HG03565 (cell line): ENCODE results near the gene IRGQ.
A peak's percentile ranks its signal among the peaks of the same experiment; 100 is the strongest.
"Not testable (repeated sequence)": the region's sequence is repeated elsewhere in the genome, so short reads cannot be mapped to it uniquely, and the experiment has no call there.

Source experiments
- ATAC-seq: cut with Tn5 transposase; IDR thresholded peaks from one replicate; pipeline ENCODE4 v1.9.1; 2021; ENCODE audit warnings: mild to moderate bottlenecking, moderate library complexity; ENCODE audit not compliant: unreplicated experiment

IRGQ gene

GRCh38 chr19:43625918-43626579 lies 30.1 kb upstream of the IRGQ start:
- ATAC-seq: no peak

DNA sequence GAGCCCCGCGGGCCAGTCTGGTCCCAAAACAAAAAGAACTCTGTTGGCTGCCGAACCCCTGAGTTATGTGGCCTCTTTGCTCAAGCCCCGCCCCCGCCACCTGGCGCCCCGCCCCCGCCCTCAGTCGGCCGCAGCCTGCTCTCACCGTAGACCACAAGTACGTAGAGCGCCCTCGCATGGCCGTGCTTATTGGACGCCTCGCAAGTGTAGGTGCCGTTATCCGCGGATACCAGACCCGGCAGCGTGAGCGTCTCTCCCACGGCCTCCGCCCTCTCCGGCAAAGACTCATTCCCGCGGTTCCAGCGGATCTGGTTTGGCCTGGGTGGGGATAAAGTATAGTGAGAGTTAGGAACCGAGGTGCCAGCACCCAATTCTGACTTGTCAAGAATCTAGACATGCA lies 29.0 kb upstream of the IRGQ start:
- no peak for ATAC-seq

DNA sequence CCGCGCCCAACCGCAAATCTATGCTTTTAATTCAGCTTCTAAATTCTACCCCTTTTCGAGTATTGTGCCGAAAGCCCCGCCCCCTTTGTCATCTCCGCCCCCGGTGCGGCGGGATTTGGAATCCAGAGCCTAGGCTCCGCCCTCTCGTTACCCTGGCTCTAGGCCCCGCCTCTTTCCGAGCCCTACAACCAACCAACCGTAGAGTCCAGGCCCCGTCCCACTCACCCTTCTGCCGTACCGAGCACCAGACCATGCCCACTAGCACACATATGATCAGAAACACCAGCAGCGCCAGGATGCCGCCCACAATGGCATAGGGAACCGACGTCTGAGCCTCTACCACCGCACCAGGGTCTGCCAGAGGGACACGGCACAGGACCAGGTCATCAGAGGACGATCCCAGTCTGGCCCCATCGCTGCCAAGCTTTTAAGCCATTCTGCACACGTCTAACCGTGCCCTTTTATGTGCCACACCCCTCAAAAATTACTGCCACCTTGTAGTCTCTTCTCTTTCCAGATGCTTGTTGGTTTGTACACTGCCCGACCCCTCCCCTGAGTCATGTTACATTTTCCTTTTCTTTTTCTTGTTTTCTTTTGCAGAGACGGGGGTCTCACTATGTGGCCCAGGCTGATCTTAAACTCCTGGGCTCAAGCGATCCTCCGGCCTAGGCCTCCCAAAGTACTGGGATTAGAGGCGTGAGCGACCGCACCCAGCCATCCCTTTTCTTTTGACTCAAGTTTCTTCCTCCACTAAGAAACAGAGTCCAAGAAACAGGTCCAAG lies 28.1 kb upstream of the IRGQ start:
- no peak for ATAC-seq

DNA sequence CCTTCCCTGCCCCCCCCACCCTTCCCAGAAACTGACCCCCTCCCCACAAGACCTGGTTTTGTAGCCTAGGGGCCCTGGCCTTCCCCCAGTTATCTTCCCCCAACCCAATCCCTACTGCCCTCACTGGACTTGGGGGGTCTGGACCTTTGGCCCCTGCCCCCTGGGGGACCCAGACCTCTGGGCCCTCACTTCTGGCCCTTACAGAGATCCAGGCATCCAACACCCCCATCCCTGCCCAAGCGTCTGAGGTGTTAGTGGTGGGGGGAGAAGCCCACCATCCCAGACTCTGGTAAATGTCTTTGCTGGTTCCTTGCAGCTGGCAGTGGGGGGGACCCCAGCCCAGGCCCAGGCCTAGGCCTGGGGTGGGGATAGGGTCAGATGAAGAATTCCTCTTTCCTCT lies 27.0 kb upstream of the IRGQ start:
- ATAC-seq: no peak

- ATAC-seq: no peak
These were observed 26.1 kb upstream of the IRGQ start for GRCh38 chr19:43622070-43622469.

- ATAC-seq: peak; percentile 8
These were observed 24.4 kb upstream of the IRGQ start for GRCh38 chr19:43620061-43621001.

GRCh38 chr19:43619262-43620060 lies 23.5 kb upstream of the IRGQ start, which contains the start of gene ZNF428:
Gene ZNF428 (minus strand): TSS chr19:43619629. CDS start chr19:43614304, 5,325 bp downstream.
- ATAC-seq: peak; percentile 77

- ATAC-seq: peak; percentile 9
These were observed 23.0 kb upstream of the IRGQ start for GRCh38 chr19:43618921-43619261.

DNA sequence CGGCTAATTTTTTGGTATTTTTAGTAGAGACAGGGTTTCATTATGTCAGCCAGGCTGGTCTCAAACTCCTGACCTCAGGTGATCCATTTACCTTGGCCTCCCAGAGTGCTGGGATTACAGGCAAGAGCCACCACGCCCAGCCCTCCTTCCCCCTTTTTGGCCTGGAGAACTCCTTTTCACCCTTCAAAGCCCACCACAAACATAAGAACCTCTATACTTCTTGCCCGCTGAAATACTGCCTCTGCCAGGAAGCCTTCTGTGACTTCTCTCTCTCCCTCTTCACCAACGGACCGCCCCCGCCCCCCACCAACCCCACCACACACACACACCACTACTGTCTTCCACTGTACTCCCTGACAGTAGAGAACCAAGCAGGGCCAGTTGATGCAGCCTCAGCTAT lies 21.0 kb upstream of the IRGQ start:
- ATAC-seq: no peak

DNA sequence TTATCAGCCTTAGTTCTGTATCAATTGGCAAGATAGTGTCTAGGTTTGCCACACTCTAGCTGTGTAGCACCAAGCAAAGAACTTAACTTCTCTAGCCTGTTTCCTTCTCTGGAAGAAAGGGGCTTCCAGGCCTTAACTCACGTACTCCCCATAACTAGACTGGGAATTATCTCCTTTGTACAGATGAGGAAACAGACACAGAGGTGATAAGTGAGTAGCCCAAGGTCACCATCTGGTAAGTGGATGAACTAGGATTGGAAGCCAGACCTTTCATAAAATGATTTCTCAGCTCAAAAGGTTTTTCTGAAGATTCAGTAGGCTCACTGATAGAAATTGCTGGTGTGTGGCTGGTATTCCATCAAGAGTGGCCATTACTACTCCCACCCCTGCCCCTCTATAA lies 20.4 kb upstream of the IRGQ start:
- no peak for ATAC-seq

GRCh38 chr19:43612374-43612773 lies 16.4 kb upstream of the IRGQ start:
- no peak for ATAC-seq

- no peak for ATAC-seq
These were observed 15.9 kb upstream of the IRGQ start, which contains the start of gene SRRM5 for GRCh38 chr19:43611788-43612187. Gene SRRM5 (plus strand): TSS chr19:43612088. CDS start chr19:43612122, 34 bp downstream.

DNA sequence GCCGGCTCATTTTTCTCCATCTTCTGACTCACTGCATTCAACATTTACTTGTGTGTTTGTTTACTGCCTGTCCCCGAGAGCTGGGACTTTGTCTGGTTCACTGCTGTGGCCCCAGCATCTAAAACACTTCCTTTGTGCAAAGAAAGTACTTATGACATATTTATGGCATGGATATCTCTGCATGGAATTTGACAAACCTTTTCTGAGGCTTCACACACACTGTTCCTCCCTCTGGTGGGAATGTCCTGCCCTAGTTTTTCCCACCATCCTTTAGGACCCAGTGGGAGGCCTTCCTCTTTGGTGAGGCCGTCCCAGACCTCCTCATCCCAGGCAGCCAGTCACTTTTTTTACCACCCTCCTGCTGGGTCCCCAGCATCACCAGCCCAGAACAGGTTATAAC lies 14.6 kb upstream of the IRGQ start:
- no peak for ATAC-seq

DNA sequence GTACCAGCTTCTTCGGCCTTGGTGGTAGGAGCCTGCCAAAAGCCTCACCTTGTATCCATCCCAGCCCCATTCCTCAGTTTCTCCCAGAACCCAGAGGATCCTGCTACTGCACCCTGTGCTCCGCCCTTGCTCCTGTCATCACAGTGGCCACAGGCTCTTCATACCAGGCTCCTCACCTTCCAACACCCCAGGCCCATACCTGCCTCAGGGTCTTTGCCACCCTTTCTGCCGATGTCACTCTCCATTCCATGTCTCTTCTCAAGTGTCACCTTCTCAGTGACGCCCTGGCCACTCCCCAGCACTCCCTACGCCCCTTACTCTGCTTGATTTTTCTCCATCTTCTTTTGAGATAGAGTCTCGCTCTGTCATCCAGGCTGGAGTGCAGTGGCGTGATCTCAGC lies 13.9 kb upstream of the IRGQ start:
- ATAC-seq: no peak

DNA sequence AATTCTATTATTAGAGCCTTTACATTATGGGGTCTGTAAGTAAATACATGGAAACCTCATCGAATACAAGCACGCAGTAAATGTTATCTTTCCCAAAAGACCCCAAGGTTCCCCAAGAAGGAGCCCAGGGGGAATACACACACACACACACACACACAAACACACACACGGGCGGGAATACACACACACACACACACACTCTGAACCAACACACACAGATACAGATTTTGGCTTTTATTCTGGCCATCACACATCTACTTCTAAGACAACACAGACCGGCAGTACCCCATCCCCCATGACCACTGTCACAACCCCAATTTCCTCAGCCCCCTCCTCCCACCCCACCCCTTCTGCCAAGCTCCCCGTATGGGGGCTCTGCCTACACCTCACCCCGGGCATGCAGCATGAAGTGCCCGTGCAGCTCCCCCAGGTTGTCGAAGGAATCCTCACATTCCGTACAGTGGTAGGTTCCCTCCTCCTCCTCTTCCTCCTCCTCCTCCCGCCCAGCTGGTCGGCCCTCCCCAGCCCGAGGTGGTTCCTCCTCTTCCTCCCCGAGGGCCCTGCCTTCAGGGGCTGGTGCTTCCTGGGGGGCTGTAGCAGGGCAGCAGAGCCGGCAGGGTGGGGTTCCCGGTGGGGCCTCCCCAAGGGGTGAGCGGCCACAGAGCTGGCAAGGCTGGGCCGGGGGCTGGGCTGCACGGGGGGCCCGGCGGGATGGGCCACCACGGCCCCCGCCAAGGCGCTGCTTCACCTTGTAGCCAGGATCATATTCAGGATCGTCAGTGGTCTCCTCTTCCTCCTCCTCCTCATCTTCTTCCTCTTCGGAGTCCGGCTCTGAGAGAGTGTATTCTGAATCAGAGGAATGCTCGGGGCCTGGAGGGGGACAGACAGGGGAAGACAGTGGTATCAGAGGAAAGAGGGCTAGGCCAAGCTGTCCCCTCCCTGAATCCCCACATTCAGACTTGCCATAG lies 11.6 kb upstream of the IRGQ start:
- no peak for ATAC-seq

- ATAC-seq: no peak
These were observed 10.8 kb upstream of the IRGQ start for GRCh38 chr19:43606569-43607229.

- ATAC-seq: no peak
These were observed 10.1 kb upstream of the IRGQ start for GRCh38 chr19:43605875-43606568.

DNA sequence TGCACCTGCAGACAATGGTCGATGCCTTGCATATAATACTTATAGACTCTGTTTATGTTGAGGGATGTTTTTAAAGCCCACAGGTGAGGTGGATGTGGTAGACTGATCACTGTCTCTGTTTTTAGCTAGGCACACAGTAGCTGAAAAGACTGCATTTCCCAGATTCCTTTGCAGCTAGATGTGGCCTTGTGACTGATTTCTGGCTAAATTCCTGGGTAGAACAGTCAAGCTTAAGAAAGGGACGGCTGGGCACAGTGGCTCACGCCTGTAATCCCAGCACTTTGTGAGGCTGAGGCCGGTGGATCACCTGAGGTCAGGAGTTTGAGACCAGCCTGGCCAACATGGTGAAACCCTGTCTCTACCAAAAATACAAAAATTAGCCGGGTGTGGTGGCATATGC lies 4.4 kb upstream of the IRGQ start:
- not testable (repeated sequence) for ATAC-seq
